Suprapubic skin (tissue), 4 donors: Measurements from ENCODE around the gene LRSAM1. TPM values are rescaled to one million over a fixed set of nuclear protein-coding genes. Genes with fewer than 3 reads are reported as not detected.

Experiments
- DNase-seq, 2 donors: peaks; one replicate each; pipeline ENCODE4 v3.0.0-alpha.2; 2019; ENCODE audit warnings: low spot score in 2 of 2
- H3K27ac ChIP-seq: fragments of 200-600 bp; sonication (generic); one replicate; pipeline ENCODE4 v1.5.1; 2019
- H3K27me3 ChIP-seq: fragments of 200-600 bp; sonication (generic); one replicate; pipeline ENCODE4 v1.5.1; 2019
- H3K36me3 ChIP-seq: fragments of 200-600 bp; sonication (generic); one replicate; pipeline ENCODE4 v1.5.1; 2019
- H3K4me1 ChIP-seq: fragments of 200-600 bp; sonication (generic); one replicate; pipeline ENCODE4 v1.5.1; 2019
- H3K4me3 ChIP-seq: fragments of 200-600 bp; sonication (generic); one replicate; pipeline ENCODE4 v1.5.1; 2019; ENCODE audit warnings: mild to moderate bottlenecking
- H3K9me3 ChIP-seq: fragments of 200-600 bp; sonication (generic); one replicate; pipeline ENCODE4 v1.5.1; 2019
- CTCF ChIP-seq, 2 donors: fragments of 200-600 bp in 1 of 2; fragments of 450-650 bp in 1 of 2; sonication (generic) in 1 of 2; IDR thresholded peaks; one replicate each; pipeline ENCODE4 v1.5.1; 2016 to 2019; ENCODE audit warnings: antibody characterized with exemption in 2 of 2, mild to moderate bottlenecking in 1 of 2, moderate library complexity in 1 of 2
- EP300 ChIP-seq: sonication (generic); formaldehyde crosslinking; IDR thresholded peaks from one replicate; pipeline ENCODE4 v1.6.1; 2017; ENCODE audit warnings: antibody characterized with exemption
- POLR2A ChIP-seq, 2 donors: fragments of 450-650 bp; IDR thresholded peaks; one replicate each; pipeline ENCODE4 v1.6.1; 2017; ENCODE audit warnings: antibody characterized with exemption in 2 of 2, mild to moderate bottlenecking in 2 of 2, moderate library complexity in 2 of 2
- POLR2AphosphoS5 ChIP-seq, 3 donors: sonication (generic); formaldehyde crosslinking; IDR thresholded peaks; one replicate each; pipeline ENCODE4 v1.6.1; 2017; ENCODE audit warnings: antibody characterized with exemption in 3 of 3
- WGBS: methylation state at CpG from one replicate; pipeline ENCODE4 v1.1.5; 2018; 5-methylcytosine and 5-hydroxymethylcytosine counted together
- total RNA-seq, 4 donors: library from RNA; depleted of rRNA; stranded (reverse); fragments of >200 nt; gene quantifications; one replicate each; pipeline ENCODE4 v1.1.0, GENCODE V29; 2016

The LRSAM1 gene
- total RNA-seq, 4 donors from 2014 or later, result 31.2 to 84.7 (median 37.2) TPM

- 63% methylated on average over 4 of the region's 4 CpGs for WGBS
- no peaks in the 10 kb centered on the region for H3K4me1 ChIP-seq
- no peak overlapping the region for H3K27ac ChIP-seq
- DNase-seq, result no peak
- no peak overlapping the region for H3K4me3 ChIP-seq
- H3K27me3 ChIP-seq, result no peaks in the 10 kb centered on the region
- H3K9me3 ChIP-seq, result no peaks in the 10 kb centered on the region
- H3K36me3 ChIP-seq, result peaks cover 59% of the 10 kb centered on the region
- no peak for TF ChIP-seq EP300
- TF ChIP-seq CTCF (IDR thresholded peaks at IDR 0.05), result no peak
- TF ChIP-seq POLR2A (IDR thresholded peaks at IDR 0.05), result no peak
- TF ChIP-seq POLR2AphosphoS5 (IDR thresholded peaks at IDR 0.05), result no peak
Observed at GRCh38 chr9:127473932-127474331, 22.6 kb downstream of the LRSAM1 start.

GRCh38 chr9:127474592-127474991 lies 23.3 kb downstream of the LRSAM1 start:
- Histone ChIP-seq H3K4me1 (no peaks in the 10 kb centered on the region), H3K9me3 (no peaks in the 10 kb centered on the region), H3K4me3 (no peak overlapping the region), H3K27me3 (no peaks in the 10 kb centered on the region), H3K27ac (no peak overlapping the region), H3K36me3 (peaks cover 64% of the 10 kb centered on the region)
- WGBS, result 94% methylated on average over 2 of the region's 5 CpGs
- no peak for DNase-seq
- TF ChIP-seq POLR2A (IDR thresholded peaks at IDR 0.05), result no peak
- no peak for TF ChIP-seq EP300
- no peak for TF ChIP-seq CTCF (IDR thresholded peaks at IDR 0.05)

GRCh38 chr9:127479507-127480081 lies 28.3 kb downstream of the LRSAM1 start:
- no peak for DNase-seq
- H3K4me1 ChIP-seq, result no peaks in the 10 kb centered on the region
- H3K4me3 ChIP-seq, result no peak overlapping the region
- H3K27me3 ChIP-seq, result no peaks in the 10 kb centered on the region
- WGBS, result 97% methylated on average over 4 of the region's 17 CpGs
- H3K36me3 ChIP-seq, result peaks cover 72% of the 10 kb centered on the region
- no peaks in the 10 kb centered on the region for H3K9me3 ChIP-seq
- H3K27ac ChIP-seq, result no peak overlapping the region
- TF ChIP-seq EP300 (no peak), CTCF (IDR thresholded peaks at IDR 0.05) (no peak), POLR2A (IDR thresholded peaks at IDR 0.05) (no peak), POLR2AphosphoS5 (IDR thresholded peaks at IDR 0.05) (no peak)

GRCh38 chr9:127482662-127483061 lies 31.4 kb downstream of the LRSAM1 start:
- H3K4me3 ChIP-seq, result no peak overlapping the region
- no peak for DNase-seq
- WGBS, result 93% methylated on average over 9 of the region's 9 CpGs
- H3K9me3 ChIP-seq, result no peaks in the 10 kb centered on the region
- H3K27me3 ChIP-seq, result no peaks in the 10 kb centered on the region
- no peak for TF ChIP-seq CTCF (IDR thresholded peaks at IDR 0.05)
- no peak for TF ChIP-seq POLR2AphosphoS5 (IDR thresholded peaks at IDR 0.05)
- no peak for TF ChIP-seq POLR2A (IDR thresholded peaks at IDR 0.05)
- TF ChIP-seq EP300, result no peak
- peaks cover 81% of the 10 kb centered on the region for H3K36me3 ChIP-seq
- no peak overlapping the region for H3K27ac ChIP-seq
- no peaks in the 10 kb centered on the region for H3K4me1 ChIP-seq

- Histone ChIP-seq H3K9me3 (no peaks in the 10 kb centered on the region), H3K27me3 (no peaks in the 10 kb centered on the region), H3K36me3 (peaks cover 83% of the 10 kb centered on the region), H3K27ac (peak overlapping the region; percentile 31), H3K4me1 (no peaks in the 10 kb centered on the region), H3K4me3 (no peak overlapping the region)
- TF ChIP-seq POLR2AphosphoS5 (IDR thresholded peaks at IDR 0.05) (no peak), EP300 (no peak), CTCF (IDR thresholded peaks at IDR 0.05) (no peak), POLR2A (IDR thresholded peaks at IDR 0.05) (no peak)
- WGBS, result 87% methylated on average over 11 of the region's 11 CpGs
- no peak for DNase-seq
Observed at GRCh38 chr9:127485995-127486394, 34.7 kb downstream of the LRSAM1 start.
